ENCODE measurements around the gene RNF113B. TPM values are rescaled to one million over a fixed set of nuclear protein-coding genes. Genes with fewer than 3 reads are reported as not detected.

RNF113B gene
- total RNA-seq, 1 donor from 2014 or later, result not detected

GRCh38 chr13:98158172-98158899, 18.7 kb downstream of the RNF113B start:
- no peak for FAIRE-seq
- TF ChIP-seq, protein P1, sequence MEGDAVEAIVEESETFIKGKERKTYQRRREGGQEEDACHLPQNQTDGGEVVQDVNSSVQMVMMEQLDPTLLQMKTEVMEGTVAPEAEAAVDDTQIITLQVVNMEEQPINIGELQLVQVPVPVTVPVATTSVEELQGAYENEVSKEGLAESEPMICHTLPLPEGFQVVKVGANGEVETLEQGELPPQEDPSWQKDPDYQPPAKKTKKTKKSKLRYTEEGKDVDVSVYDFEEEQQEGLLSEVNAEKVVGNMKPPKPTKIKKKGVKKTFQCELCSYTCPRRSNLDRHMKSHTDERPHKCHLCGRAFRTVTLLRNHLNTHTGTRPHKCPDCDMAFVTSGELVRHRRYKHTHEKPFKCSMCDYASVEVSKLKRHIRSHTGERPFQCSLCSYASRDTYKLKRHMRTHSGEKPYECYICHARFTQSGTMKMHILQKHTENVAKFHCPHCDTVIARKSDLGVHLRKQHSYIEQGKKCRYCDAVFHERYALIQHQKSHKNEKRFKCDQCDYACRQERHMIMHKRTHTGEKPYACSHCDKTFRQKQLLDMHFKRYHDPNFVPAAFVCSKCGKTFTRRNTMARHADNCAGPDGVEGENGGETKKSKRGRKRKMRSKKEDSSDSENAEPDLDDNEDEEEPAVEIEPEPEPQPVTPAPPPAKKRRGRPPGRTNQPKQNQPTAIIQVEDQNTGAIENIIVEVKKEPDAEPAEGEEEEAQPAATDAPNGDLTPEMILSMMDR (IDR thresholded peaks at IDR 0.05; ENCODE audit: insufficient read depth, low read length, severe bottlenecking), result no peak

DNA sequence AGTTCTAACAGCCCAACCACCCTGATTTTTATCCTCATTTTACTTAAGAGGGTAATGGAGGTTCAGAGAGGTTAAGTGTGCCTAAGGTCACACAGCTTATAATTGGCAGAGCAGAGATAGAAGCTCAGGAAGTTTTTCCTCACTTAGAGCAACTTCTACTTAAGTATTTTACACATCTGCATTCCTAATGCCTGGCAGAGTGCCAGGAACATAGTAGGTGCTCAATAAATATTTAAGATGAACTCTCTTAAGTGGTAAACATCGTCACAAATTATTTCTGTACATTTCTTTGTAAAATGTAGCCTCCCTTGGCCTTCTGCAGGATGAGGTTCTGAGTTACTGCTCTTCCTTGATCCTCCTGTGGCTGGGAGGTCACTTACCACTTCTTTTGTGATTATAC, 19.5 kb downstream of the RNF113B start:
- TF ChIP-seq, protein P1 (IDR thresholded peaks at IDR 0.05; ENCODE audit: insufficient read depth, low read length, severe bottlenecking), result no peak
- no peaks in the 10 kb centered on the region for H3K27me3 ChIP-seq (ENCODE audit: control insufficient read depth, insufficient read depth, low read length)
- H3K36me3 ChIP-seq (ENCODE audit: control insufficient read depth, insufficient read depth, low read length), result no peaks in the 10 kb centered on the region
- FAIRE-seq, result no peak
- DNase-seq (ENCODE audit: low read depth), result no peak
- H3K4me3 ChIP-seq (ENCODE audit: low read depth, low read length), result no peak overlapping the region

More at GRCh38 chr13:98158172-98158899, 18.7 kb downstream of the RNF113B start:
- Histone ChIP-seq H3K36me3 (ENCODE audit: control insufficient read depth, insufficient read depth, low read length) (no peaks in the 10 kb centered on the region), H3K27me3 (ENCODE audit: control insufficient read depth, insufficient read depth, low read length) (no peaks in the 10 kb centered on the region), H3K4me3 (ENCODE audit: low read depth, low read length) (no peak overlapping the region)
- no peak for DNase-seq (ENCODE audit: low read depth)

DNA sequence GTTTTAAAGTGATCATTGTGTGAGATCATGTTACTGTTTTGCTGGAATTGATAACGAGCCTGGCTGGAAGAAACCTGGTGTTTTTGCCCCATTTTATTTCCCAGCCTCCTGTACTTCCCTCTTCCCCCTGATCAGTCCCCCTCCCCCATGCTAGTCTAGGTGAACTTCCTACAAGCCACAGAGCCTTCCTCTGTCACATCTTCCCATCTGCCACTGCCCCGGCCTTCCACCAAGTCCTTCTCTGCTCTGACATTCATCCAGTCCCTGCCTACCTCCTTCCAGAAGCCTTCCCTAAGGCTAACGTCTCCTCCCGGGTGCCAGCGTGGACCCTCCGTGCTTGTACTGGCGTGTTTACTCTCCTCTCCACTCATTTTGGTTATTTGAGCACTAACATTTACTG, 19.9 kb downstream of the RNF113B start:
- TF ChIP-seq, protein P1 (IDR thresholded peaks at IDR 0.05; ENCODE audit: insufficient read depth, low read length, severe bottlenecking), result no peak
- no peak for FAIRE-seq
- no peaks in the 10 kb centered on the region for H3K27me3 ChIP-seq (ENCODE audit: control insufficient read depth, insufficient read depth, low read length)
- no peak overlapping the region for H3K4me3 ChIP-seq (ENCODE audit: low read depth, low read length)
- H3K36me3 ChIP-seq (ENCODE audit: control insufficient read depth, insufficient read depth, low read length), result no peaks in the 10 kb centered on the region
- no peak for DNase-seq (ENCODE audit: low read depth)

DNA sequence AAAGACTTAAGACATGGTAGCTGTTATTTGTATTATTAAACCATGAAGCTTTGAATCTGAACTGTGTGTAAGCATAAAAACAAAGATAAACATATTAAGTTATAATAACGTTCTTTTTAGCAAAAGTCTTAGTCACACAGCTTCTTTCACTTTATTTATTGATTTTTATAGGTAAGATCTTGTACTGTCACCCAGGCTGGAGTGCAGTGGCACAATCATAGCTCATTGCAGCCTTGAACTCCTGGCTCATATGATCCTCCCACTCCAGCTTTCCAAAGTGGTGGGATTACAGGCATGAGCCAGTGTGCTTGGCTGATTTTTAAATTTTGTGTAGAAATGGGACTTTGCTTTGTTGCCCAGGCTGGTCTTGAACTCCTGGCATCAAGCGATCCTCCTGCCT, 20.8 kb downstream of the RNF113B start:
- Histone ChIP-seq H3K27me3 (ENCODE audit: control insufficient read depth, insufficient read depth, low read length) (no peaks in the 10 kb centered on the region), H3K4me3 (ENCODE audit: low read depth, low read length) (no peak overlapping the region), H3K36me3 (ENCODE audit: control insufficient read depth, insufficient read depth, low read length) (no peaks in the 10 kb centered on the region)
- FAIRE-seq (no peak), DNase-seq (ENCODE audit: low read depth) (no peak)
- TF ChIP-seq, protein P1 (IDR thresholded peaks at IDR 0.05; ENCODE audit: insufficient read depth, low read length, severe bottlenecking), result no peak

DNA sequence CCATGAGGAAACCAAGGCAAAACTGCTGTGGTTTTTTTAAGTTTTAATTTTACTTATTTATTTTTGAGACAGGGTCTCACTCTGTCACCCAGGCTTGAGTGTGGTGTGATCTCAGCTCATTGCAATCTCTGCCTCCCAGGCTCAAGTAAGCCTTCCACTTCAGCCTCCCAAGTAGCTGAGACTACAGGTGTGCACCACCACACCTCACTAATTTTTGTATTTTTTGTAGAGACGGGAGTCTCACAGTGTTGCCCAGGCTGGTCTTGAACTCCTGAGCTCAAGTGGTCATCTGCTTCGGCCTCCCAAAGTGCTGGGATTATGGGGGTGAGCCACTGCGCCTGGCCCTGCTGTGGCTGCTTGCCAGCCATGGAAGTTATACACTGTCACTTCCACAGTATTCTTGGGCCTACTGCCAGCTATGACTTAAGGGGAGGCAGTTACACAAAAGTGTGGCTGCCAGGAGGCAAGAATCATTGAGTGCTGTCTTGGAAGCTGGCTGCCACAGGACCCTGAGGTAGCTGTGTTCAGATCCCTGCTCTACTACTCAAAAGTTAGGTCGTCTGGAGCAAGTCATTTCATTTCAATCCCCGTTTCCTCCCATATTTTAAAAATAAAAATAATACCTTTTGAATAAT, 21.5 kb downstream of the RNF113B start:
- TF ChIP-seq, protein P1 (IDR thresholded peaks at IDR 0.05; ENCODE audit: insufficient read depth, low read length, severe bottlenecking), result no peak
- H3K27me3 ChIP-seq (ENCODE audit: control insufficient read depth, insufficient read depth, low read length), result no peaks in the 10 kb centered on the region
- H3K36me3 ChIP-seq (ENCODE audit: control insufficient read depth, insufficient read depth, low read length), result no peaks in the 10 kb centered on the region
- no peak for FAIRE-seq
- H3K4me3 ChIP-seq (ENCODE audit: low read depth, low read length), result no peak overlapping the region
- DNase-seq (ENCODE audit: low read depth), result peak; percentile 30
